PC-3 (cell line): ENCODE data around the gene ITPRIP. TPM values are rescaled to one million over a fixed set of nuclear protein-coding genes. Genes with fewer than 3 reads are reported as not detected.

ENCODE experiments used
- ATAC-seq: fragments of 200-7000 bp; cut with Tn5 transposase; 2 replicates; pipeline ENCODE4 v1.9.1; 2020; ENCODE audit warnings: mild to moderate bottlenecking, moderate library complexity
- BruUV-seq: library from RNA; stranded (reverse); fragments of 400-500 nt; replicated peaks from 2 replicates; lab custom pipeline; 2021; lab: Mats Ljungman, UMichigan
- CTCF ChIA-PET: fragments of 300-600 bp; sonication (Branson Sonifier 250); formaldehyde crosslinking; loops from one replicate; lab custom pipeline; 2022; ENCODE audit warnings: antibody characterized with exemption; lab: Charles Lee
- POLR2A ChIA-PET: fragments of 300-600 bp; sonication (Branson Sonifier 250); formaldehyde crosslinking; loops from one replicate; lab custom pipeline; 2022; ENCODE audit warnings: antibody characterized with exemption; ENCODE audit not compliant: unreplicated experiment; lab: Charles Lee
- DNase-seq: peaks from one replicate; pipeline ENCODE4 v3.0.0-alpha.2; 2015
- H2AFZ ChIP-seq: fragments of 300-600 bp; sonication (generic); 2 replicates; pipeline ENCODE4 v1.6.0; 2016; ENCODE audit warnings: antibody characterized with exemption, low read length
- H3F3A ChIP-seq: fragments of 300-600 bp; sonication (generic); one replicate; pipeline ENCODE4 v1.6.0; 2017; ENCODE audit warnings: antibody characterized with exemption, low read length, control low read depth, mild to moderate bottlenecking; ENCODE audit not compliant: unreplicated experiment
- H3K27ac ChIP-seq: fragments of 300-600 bp; sonication (generic); 2 replicates; pipeline ENCODE4 v1.5.1; 2016; ENCODE audit warnings: mild to moderate bottlenecking, low read length
- H3K27me3 ChIP-seq: fragments of 300-600 bp; sonication (generic); 2 replicates; pipeline ENCODE4 v1.6.1; 2016; ENCODE audit warnings: low read length, mixed read lengths
- H3K36me3 ChIP-seq: fragments of 300-600 bp; sonication (generic); 2 replicates; pipeline ENCODE4 v1.6.1; 2016; ENCODE audit warnings: low read depth, mixed run types, low read length, mixed read lengths
- H3K4me1 ChIP-seq: fragments of 300-600 bp; sonication (generic); 2 replicates; pipeline ENCODE4 v1.5.1; 2016; ENCODE audit warnings: low read length; ENCODE audit not compliant: insufficient read depth
- H3K4me2 ChIP-seq: fragments of 300-600 bp; sonication (generic); 2 replicates; pipeline ENCODE4 v1.6.0; 2016; ENCODE audit warnings: low read length
- H3K4me3 ChIP-seq: fragments of 300-600 bp; sonication (generic); 2 replicates; pipeline ENCODE4 v1.5.1; 2016; ENCODE audit warnings: mild to moderate bottlenecking, low read length, mixed read lengths
- H3K79me2 ChIP-seq: fragments of 300-600 bp; sonication (generic); 2 replicates; pipeline ENCODE4 v1.6.1; 2017; ENCODE audit warnings: low read length, mixed read lengths
- H3K9ac ChIP-seq: fragments of 300-600 bp; sonication (generic); 2 replicates; pipeline ENCODE4 v1.6.0; 2016; ENCODE audit warnings: mild to moderate bottlenecking, low read length
- H3K9me2 ChIP-seq: fragments of 300-600 bp; sonication (generic); replicated peaks from 2 replicates; pipeline ENCODE4 v1.6.1; 2016; ENCODE audit warnings: mixed run types, low read length, mixed read lengths
- H3K9me3 ChIP-seq: fragments of 300-600 bp; sonication (generic); 2 replicates; pipeline ENCODE4 v1.6.1; 2016; ENCODE audit warnings: low read length, mixed read lengths
- H4K20me1 ChIP-seq: fragments of 300-600 bp; sonication (generic); 2 replicates; pipeline ENCODE4 v1.6.1; 2016; ENCODE audit warnings: low read length, mixed read lengths
- EZH2 ChIP-seq: fragments of 300-600 bp; sonication (generic); IDR thresholded peaks from one replicate; pipeline ENCODE4 v1.6.1; 2017; ENCODE audit warnings: antibody characterized with exemption, mild to moderate bottlenecking, low read length; ENCODE audit not compliant: unreplicated experiment
- EZH2phosphoT487 ChIP-seq: fragments of 300-600 bp; sonication (generic); IDR thresholded peaks from 2 replicates; pipeline ENCODE4 v1.6.1; 2018; ENCODE audit warnings: mild to moderate bottlenecking, antibody characterized with exemption, low read length, borderline replicate concordance
- intact Hi-C: fragments of 100-400 bp; cut with micrococcal nuclease; formaldehyde crosslinking; loops from 2 replicates; pipeline ENCODE4 v1.9.0; 2023
- total RNA-seq: library from RNA; depleted of rRNA; stranded (reverse); fragments of >200 nt; gene quantifications from 2 replicates; pipeline ENCODE4 v1.2.3, GENCODE V29; 2014
- TF ChIP-seq, protein P1 (sequence below): fragments of 300-600 bp; sonication (generic); conservative IDR thresholded peaks from 2 replicates; pipeline ENCODE4 v1.5.1; 2017; ENCODE audit warnings: antibody characterized with exemption, low read depth, mild to moderate bottlenecking, low read length

ITPRIP gene
- total RNA-seq, 1 experiment from 2014 or later: 7.0 TPM

DNA sequence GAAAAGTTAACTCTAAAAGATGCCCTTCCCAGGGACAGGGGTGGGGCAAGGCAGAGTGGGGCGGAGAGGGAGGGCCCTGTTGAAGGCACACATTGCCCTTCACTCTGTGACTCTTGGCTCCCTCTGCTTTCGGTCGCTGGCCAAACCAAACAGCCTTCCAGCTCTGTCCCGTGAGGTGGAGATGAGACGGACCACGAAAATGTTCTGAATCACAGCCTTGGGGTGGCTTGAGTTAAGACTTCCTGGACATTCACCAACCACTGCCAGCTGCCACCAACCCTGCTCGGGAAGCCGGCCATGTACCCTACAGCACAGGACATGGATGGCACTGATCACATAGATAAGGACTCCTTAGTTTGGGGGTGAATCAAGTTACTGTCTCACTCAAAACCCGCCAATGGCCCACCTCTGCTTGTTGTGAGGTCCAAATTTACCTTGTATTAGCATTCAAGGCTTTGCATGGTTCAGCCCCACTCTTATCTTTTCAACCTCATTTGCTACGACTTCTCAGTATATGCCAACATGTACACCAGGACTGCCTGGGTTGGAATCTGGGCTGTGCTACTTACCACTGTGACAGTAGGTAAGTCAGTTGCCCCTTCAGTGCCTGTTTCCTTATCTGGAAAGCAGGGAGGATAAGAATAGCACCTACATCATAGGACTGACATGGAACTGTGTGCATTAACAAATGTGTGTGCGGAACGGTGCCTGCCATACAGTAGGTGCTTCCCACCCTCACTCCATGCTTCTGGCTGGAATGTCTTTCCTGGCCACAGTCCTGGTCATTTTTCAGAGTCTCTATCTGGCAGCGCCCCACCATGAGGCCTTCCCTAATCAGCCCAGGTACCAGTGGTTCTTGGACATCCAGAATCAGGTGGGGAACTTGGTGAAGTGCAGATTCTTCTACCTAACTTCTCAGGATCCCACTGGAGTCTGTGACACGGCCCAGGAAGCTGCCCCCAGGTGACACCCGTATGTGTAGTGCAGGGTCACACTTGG is 28.0 kb downstream of the ITPRIP start:
- Histone ChIP-seq H3F3A (no peaks in the 10 kb centered on the region), H3K27me3 (no peaks in the 10 kb centered on the region), H4K20me1 (no peaks in the 10 kb centered on the region), H3K4me3 (no peak overlapping the region), H3K36me3 (peaks cover 17% of the 10 kb centered on the region), H2AFZ (no peak overlapping the region), H3K9ac (no peak overlapping the region), H3K9me3 (no peaks in the 10 kb centered on the region), H3K27ac (peak overlapping the region; percentile 54), H3K79me2 (0 out of 2 replicates have a peak, but pooled peaks cover 9% of the 10 kb centered on the region), H3K9me2 (no peaks in the 10 kb centered on the region), H3K4me1 (peaks cover 21% of the 10 kb centered on the region), H3K4me2 (peak overlapping the region; percentile 22; the same call in 1 of the 2 replicates)
- DNase-seq: peak; percentile 77
- BruUV-seq: no TSS peak
- POLR2A ChIA-PET: no interaction called here
- no peak for TF ChIP-seq EZH2phosphoT487
- no peak for TF ChIP-seq EZH2
- TF ChIP-seq, protein P1, sequence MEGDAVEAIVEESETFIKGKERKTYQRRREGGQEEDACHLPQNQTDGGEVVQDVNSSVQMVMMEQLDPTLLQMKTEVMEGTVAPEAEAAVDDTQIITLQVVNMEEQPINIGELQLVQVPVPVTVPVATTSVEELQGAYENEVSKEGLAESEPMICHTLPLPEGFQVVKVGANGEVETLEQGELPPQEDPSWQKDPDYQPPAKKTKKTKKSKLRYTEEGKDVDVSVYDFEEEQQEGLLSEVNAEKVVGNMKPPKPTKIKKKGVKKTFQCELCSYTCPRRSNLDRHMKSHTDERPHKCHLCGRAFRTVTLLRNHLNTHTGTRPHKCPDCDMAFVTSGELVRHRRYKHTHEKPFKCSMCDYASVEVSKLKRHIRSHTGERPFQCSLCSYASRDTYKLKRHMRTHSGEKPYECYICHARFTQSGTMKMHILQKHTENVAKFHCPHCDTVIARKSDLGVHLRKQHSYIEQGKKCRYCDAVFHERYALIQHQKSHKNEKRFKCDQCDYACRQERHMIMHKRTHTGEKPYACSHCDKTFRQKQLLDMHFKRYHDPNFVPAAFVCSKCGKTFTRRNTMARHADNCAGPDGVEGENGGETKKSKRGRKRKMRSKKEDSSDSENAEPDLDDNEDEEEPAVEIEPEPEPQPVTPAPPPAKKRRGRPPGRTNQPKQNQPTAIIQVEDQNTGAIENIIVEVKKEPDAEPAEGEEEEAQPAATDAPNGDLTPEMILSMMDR: no peak
- CTCF ChIA-PET: interaction anchor here (0.8 to 1.4 kb wide), 2 partner anchors 39 to 41 kb away, joined by 3 to 4 read pairs; no protein-coding TSS in a partner anchor
- intact Hi-C loops: loop anchor here (2.0 kb wide), 1 partner anchor 19 kb away; no protein-coding TSS in a partner anchor
- ATAC-seq: peak; percentile 87

DNA sequence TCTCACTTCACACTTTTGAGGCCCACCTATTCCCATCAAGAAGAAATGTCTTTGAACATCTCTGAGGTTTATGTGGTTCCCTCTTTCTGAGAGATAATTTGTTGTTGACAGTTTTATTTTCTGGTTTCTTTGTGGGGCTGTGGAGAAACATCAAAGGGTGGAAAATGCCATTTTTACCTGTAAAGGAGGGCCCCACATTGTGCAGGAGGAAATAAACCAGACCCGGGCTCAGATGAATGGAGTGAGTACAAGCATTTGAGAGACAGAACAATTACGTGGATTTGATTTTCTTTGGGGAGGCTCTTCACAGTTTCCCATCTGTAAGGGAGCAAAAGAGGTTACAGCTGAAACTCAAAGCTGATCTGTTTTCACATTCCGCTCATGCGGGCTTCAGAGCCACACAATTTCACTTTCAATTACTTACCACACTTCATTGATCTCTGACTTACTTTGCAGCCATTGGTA is 29.8 kb downstream of the ITPRIP start:
- intact Hi-C loops: no loop called here
- H3K9ac ChIP-seq: no peak overlapping the region
- BruUV-seq: no TSS peak

More for the DNA sequence above, 29.8 kb downstream of the ITPRIP start:
- Histone ChIP-seq H3K4me2 (no peak overlapping the region), H2AFZ (no peak overlapping the region), H3K4me3 (no peak overlapping the region), H3F3A (no peaks in the 10 kb centered on the region), H3K4me1 (peaks cover 30% of the 10 kb centered on the region), H3K27me3 (no peaks in the 10 kb centered on the region), H3K36me3 (peaks cover 11% of the 10 kb centered on the region), H3K9me2 (no peaks in the 10 kb centered on the region), H3K9me3 (no peaks in the 10 kb centered on the region), H4K20me1 (no peaks in the 10 kb centered on the region), H3K79me2 (no peaks in the 10 kb centered on the region), H3K27ac (no peak overlapping the region)
- ATAC-seq (no peak), DNase-seq (no peak)
- CTCF ChIA-PET: no interaction called here
- POLR2A ChIA-PET: no interaction called here
- TF ChIP-seq EZH2 (no peak), EZH2phosphoT487 (no peak)
- TF ChIP-seq, protein P1: no peak
